Measurements from ENCODE around the gene OR2T35.

Gene OR2T35

GRCh38 chr1:248625971-248626370, 19.1 kb downstream of the OR2T35 start:
- no peak for DNase-seq

GRCh38 chr1:248625166-248625565, 19.9 kb downstream of the OR2T35 start:
- no peak for DNase-seq

- no peak for DNase-seq
These were observed 22.5 kb downstream of the OR2T35 start for GRCh38 chr1:248622570-248623001.

- no peak for DNase-seq
These were observed 23.3 kb downstream of the OR2T35 start for GRCh38 chr1:248621770-248622169.

GRCh38 chr1:248618878-248619277, 26.2 kb downstream of the OR2T35 start:
- peak; percentile 13 for DNase-seq

- DNase-seq = no peak
These were observed 27.0 kb downstream of the OR2T35 start for GRCh38 chr1:248618119-248618518.

- DNase-seq = no peak
These were observed 31.3 kb downstream of the OR2T35 start for GRCh38 chr1:248613742-248614141.

GRCh38 chr1:248611883-248612414, 33.1 kb downstream of the OR2T35 start:
- DNase-seq = no peak

GRCh38 chr1:248610301-248610700, 34.8 kb downstream of the OR2T35 start:
- DNase-seq = no peak

GRCh38 chr1:248599396-248599795, 45.7 kb downstream of the OR2T35 start:
- no peak for DNase-seq

- DNase-seq = no peak
These were observed 47.5 kb downstream of the OR2T35 start, which contains the start of gene OR2T10 for GRCh38 chr1:248597589-248597988. OR2T10 (minus strand) TSS chr1:248597700; CDS start chr1:248593768, 3,932 bp downstream.

- no peak for DNase-seq
These were observed 48.5 kb downstream of the OR2T35 start for GRCh38 chr1:248596615-248597014.

- DNase-seq = no peak
These were observed 51.9 kb downstream of the OR2T35 start for GRCh38 chr1:248593226-248593625.

GRCh38 chr1:248592655-248593054, 52.4 kb downstream of the OR2T35 start:
- DNase-seq = no peak

- DNase-seq = no peak
These were observed 55.0 kb downstream of the OR2T35 start for GRCh38 chr1:248590055-248590454.

- DNase-seq = no peak
These were observed 55.7 kb downstream of the OR2T35 start for GRCh38 chr1:248589334-248589733.
